ENCODE results near the gene COL4A1.

DNA sequence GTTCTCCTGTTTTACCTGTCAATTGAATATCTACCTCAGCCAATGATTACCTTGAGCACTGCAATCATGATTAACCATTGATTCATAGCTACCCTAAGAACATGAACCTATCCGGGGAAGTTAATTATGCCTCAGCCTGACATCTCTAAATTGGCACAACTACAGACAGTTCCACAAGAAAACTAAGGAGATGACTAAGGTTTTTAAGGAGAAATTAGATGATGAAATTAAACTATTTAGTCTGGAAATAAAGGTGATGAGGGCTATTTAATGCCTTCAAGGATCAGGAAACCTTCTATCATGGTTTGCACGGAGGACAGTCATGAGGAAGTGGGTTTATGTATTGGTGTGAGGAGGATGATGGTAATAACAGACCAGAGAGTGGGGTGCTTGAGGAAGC, 203.4 kb downstream of the COL4A1 start:
- TF ChIP-seq POLR2A (IDR thresholded peaks at IDR 0.05) = no peak
- TF ChIP-seq, protein P1, sequence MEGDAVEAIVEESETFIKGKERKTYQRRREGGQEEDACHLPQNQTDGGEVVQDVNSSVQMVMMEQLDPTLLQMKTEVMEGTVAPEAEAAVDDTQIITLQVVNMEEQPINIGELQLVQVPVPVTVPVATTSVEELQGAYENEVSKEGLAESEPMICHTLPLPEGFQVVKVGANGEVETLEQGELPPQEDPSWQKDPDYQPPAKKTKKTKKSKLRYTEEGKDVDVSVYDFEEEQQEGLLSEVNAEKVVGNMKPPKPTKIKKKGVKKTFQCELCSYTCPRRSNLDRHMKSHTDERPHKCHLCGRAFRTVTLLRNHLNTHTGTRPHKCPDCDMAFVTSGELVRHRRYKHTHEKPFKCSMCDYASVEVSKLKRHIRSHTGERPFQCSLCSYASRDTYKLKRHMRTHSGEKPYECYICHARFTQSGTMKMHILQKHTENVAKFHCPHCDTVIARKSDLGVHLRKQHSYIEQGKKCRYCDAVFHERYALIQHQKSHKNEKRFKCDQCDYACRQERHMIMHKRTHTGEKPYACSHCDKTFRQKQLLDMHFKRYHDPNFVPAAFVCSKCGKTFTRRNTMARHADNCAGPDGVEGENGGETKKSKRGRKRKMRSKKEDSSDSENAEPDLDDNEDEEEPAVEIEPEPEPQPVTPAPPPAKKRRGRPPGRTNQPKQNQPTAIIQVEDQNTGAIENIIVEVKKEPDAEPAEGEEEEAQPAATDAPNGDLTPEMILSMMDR (IDR thresholded peaks at IDR 0.05) = no peak
- no peak for TF ChIP-seq POLR2AphosphoS5 (IDR thresholded peaks at IDR 0.05)
